ENCODE results near the gene CHTF18.
A peak's percentile ranks its signal among the peaks of the same experiment; 100 is the strongest.
"Not testable (repeated sequence)": the region's sequence is repeated elsewhere in the genome, so short reads cannot be mapped to it uniquely, and the experiment has no call there.

Gene CHTF18

GRCh38 chr16:788399-789126 is at the start of gene CHTF18:
Gene CHTF18, plus strand, starts transcription at chr16:788620. Its CDS starts 65 bp downstream, at chr16:788685.
- DNase-seq = peak; percentile 95 to 97

GRCh38 chr16:739560-740458 is 48.6 kb upstream of the CHTF18 start:
- no peak for DNase-seq

GRCh38 chr16:740459-740763 is 48.0 kb upstream of the CHTF18 start:
- DNase-seq = no peak

- peak; percentile 87 to 93 for DNase-seq
Observed at GRCh38 chr16:740764-741505, 47.5 kb upstream of the CHTF18 start, which contains the start of gene CIAO3. Gene CIAO3, minus strand, starts transcription at chr16:740997. Its CDS starts 12 bp downstream, at chr16:740985.

GRCh38 chr16:741986-742629 is 46.3 kb upstream of the CHTF18 start:
- no peak for DNase-seq

- DNase-seq = not testable (repeated sequence)
Observed at GRCh38 chr16:742894-743293, 45.5 kb upstream of the CHTF18 start.

GRCh38 chr16:743794-744500 is 44.5 kb upstream of the CHTF18 start:
- no peak for DNase-seq

- DNase-seq = no peak
Observed at GRCh38 chr16:745739-746138, 42.7 kb upstream of the CHTF18 start.

GRCh38 chr16:746637-747036 is 41.8 kb upstream of the CHTF18 start:
- no peak for DNase-seq

- DNase-seq = no peak
Observed at GRCh38 chr16:747978-748746, 40.3 kb upstream of the CHTF18 start.

GRCh38 chr16:749010-749409 is 39.4 kb upstream of the CHTF18 start:
- no peak for DNase-seq

GRCh38 chr16:750485-750884 is 37.9 kb upstream of the CHTF18 start:
- no peak for DNase-seq

GRCh38 chr16:751152-752006 is 37.0 kb upstream of the CHTF18 start:
- no peak for DNase-seq

- no peak for DNase-seq
Observed at GRCh38 chr16:752007-752312, 36.5 kb upstream of the CHTF18 start.

- DNase-seq = not testable (repeated sequence)
Observed at GRCh38 chr16:754121-754607, 34.3 kb upstream of the CHTF18 start.

- peak in 1 of 2 donors; percentile 43 for DNase-seq
Observed at GRCh38 chr16:754656-755055, 33.8 kb upstream of the CHTF18 start.

- DNase-seq = no peak
Observed at GRCh38 chr16:756428-756827, 32.0 kb upstream of the CHTF18 start.

- DNase-seq = no peak
Observed at GRCh38 chr16:759110-759910, 29.1 kb upstream of the CHTF18 start.

- no peak for DNase-seq
Observed at GRCh38 chr16:760065-760464, 28.4 kb upstream of the CHTF18 start.

All from CD4-positive, alpha-beta T cell treated with Interferon alpha-2 for 1 hour (primary cell).